Liver (tissue), 2 donors: ENCODE measurements around the gene KCNT1.

Experiments used
- RXRA ChIP-seq, 2 donors: IDR thresholded peaks; 2 replicates each; pipeline ENCODE4 v1.6.1; 2017 to 2018; ENCODE audit warnings: antibody characterized with exemption in 2 of 2, mild to moderate bottlenecking in 1 of 2
- TAF1 ChIP-seq: conservative IDR thresholded peaks from 2 replicates; pipeline ENCODE4 v1.6.1; 2016; ENCODE audit warnings: antibody characterized with exemption, mild to moderate bottlenecking
- donor health status: healthy.

GRCh38 chr9:135707252-135708138, 5.5 kb downstream of the KCNT1 start:
- TF ChIP-seq RXRA (IDR thresholded peaks at IDR 0.05), result no peak
- no peak for TF ChIP-seq TAF1
